HG02852 (cell line): ENCODE results near the gene S100B.
A peak's percentile ranks its signal among the peaks of the same experiment; 100 is the strongest.

Source experiments
- ATAC-seq: cut with Tn5 transposase; IDR thresholded peaks from one replicate; pipeline ENCODE4 v1.9.1; 2021; ENCODE audit warnings: mild to moderate bottlenecking, moderate library complexity; ENCODE audit not compliant: unreplicated experiment

S100B gene

DNA sequence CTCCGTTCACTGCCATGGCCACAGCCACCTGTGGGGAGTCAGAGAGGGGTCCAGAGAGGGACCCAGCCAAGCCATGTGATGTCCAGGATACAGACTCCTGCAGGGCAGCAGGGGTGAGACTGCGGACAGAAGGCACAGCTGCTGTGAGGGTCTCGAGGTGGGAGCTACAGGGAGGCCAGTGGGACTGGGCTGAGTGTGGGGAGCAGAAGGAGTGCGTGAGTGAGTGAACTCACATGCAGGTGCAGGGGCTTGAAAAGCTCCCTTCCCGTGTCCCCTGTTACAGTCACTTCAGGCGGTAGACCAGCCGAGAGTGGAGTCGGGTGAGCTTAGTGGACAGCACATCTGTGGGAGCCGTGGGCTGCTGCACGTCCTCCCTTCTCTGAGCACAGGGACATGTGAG, 42.4 kb downstream of the S100B start:
- no peak for ATAC-seq

DNA sequence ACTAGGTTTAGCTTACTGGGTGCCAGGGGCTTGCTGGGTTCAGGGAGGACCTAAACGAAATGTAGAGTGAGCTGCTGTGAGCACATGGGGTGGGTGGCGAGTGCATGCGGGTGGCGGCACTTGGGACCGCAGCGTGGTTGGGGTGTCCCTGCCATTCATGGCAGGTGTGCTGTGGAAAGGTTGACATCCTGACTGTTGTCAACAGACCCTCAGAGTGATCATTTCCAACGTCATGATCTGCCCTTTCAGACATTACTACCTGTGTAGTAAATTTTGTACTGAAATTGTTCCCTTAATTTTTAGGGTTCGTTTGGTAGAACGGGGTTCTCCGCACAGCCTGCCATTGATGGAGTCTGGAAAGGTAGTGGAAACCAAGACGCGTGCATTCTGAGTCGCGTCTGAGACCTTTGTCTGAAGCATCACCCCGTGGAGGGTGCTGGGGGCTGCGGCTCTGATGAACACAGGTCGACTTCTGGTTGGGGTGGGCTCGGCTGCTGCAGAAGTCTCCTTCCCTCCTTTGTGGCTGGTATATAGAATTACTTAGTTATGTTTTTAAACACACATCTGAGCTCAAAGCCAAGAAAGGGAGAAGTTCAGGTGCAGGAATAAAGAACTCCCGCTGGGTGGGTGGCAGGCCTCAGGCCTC, 43.3 kb downstream of the S100B start:
- ATAC-seq = no peak

DNA sequence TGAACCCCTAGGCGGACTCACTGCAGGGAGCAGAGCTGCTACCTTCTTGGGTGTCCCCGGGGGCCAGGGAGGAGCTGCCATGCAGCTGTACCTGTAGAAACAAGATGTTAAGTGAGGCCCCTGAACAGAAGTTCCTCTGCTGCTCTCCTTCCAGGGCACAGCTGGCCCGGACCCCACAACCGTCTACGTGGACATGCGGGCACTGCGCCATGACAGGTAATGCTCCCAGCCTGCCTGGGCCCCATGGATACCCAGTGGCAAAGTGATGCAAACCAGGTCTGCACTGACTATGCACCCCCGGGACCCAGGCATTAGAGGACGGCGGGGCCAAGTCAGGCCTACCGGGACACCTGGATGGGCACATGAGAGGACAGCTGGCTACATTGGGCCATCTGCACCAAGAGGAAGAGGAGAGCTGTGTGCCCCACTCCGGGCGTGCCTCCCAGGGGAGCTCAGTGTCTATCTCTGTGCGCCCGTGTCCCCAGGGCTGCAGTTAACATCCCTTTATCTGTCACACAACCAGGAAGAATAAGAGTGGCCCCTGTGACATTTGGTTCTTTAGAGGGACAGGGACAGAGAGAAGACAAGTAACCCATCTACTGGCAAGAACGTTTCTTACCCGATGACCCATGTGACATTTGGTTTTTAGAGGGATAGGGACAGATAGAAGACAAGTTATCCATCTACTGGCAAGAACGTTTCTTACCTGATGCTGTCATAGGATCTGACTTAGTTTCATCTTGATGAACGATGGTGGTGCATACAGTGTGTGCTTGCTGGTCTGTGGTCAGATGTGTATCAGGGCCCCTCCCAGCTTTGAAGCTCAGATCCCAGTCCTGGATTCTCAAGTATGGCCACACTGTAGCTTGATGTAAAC, 44.1 kb downstream of the S100B start:
- no peak for ATAC-seq

DNA sequence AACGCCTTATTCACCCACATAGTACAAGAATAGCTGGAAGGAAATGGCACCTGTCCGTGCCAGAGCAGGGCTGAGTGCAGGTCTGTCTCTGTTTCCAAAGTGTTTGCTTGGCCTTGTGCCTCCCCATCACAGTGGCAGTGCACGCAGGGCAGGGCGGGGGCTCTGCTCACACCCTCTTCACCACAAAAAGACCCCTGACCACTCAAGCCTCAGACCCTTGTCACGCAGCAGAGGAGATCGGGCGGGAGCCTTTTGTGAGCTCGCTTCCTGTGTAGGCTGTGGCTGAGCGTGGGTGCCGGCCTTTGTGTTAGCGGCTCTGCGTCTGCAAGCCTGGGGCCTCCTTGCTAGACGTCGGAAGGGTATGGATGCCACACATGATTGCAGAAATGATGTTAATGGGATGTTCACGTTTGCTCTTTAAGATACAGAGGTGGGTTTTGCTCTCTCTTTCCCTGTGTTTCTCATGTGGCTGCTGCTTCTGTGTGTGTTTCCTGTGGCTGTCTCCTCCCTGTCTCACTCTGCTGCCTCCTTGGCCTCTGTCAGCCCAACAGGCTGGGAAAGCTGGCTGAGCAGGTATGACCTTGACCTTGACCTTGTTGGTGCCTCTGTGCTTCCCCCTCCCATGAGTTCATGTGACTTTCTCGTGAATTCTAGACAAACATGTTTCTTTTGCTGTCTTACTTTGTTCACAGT, 45.4 kb downstream of the S100B start:
- ATAC-seq = peak; percentile 75

DNA sequence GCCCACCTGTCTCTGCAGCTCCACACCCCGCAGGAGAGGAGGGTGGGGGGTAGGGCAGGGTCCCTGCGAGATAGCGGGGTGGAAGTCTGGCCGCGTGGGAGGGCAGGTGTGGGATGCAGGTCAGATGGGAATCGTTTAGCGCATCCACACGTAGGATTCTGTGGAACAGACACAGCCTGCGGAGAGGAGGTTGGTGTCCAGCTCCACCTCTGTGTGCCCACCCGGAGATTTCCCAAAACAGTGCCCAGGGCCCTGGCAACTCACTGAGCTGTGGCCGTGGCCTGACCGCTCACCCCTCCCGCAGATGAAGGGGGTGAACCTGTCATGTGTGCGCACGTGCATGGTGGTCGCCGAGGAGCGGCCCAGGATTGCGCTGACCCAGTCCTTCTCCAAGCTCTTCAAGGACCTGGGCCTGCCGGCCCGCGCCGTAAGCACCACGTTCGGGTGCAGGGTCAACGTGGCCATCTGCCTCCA, 46.9 kb downstream of the S100B start:
- ATAC-seq = no peak

DNA sequence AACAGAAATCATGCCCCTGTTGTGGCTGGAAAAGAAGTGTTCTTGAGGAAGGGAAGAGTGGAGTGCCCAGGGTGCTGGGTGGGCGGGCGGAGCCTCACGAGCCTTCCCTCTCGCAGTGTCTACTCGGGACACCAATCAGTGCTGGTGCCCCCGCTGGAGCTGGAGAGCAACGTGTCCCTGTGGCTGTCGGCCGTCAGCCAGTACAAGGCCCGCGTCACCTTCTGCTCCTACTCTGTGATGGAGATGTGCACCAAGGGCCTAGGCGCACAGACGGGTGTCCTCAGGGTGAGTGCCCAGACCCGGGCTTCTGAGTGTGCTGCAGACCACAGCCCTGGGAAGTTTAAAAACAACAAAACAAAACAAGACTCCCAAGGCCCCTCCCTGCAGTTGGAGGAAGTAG, 47.4 kb downstream of the S100B start:
- ATAC-seq = no peak

DNA sequence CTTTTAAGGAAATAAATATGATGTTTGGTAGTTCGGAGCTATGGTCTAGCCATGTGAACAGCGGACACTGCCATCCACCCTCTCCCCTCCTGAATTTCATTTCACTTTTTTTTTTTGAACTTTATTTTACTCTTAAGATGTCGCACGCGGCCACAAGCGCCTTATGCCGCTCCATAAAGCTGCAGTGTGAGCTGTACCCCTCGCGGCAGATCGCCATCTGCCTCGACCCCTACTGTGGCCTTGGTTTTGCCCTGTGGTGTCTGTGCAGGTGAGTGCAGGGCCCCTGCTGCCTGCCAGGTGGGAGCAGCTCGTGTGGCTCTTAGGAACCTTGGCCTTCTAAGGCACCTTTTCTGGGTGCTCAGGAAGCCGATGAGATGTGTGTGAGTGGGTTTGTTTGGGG, 48.1 kb downstream of the S100B start:
- ATAC-seq = no peak

DNA sequence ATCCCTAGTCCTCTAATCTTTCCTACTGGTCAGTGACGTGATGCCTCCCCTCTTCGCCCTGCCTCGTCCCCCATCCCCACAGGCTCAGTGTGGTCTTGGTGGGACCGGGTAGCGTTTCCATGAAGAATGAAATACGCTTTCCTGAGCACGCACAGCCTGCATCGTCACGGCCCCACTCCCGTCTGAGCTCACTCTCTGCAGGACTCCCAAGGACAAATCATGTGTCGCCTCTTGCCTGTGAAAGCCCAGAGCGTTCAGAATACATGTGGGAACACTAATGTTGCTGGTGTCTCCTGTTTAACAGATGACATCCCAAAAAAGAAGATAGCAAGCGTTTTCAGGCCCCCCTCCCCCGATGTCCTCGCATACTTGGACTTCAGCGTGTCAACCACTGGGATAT, 49.2 kb downstream of the S100B start:
- no peak for ATAC-seq

DNA sequence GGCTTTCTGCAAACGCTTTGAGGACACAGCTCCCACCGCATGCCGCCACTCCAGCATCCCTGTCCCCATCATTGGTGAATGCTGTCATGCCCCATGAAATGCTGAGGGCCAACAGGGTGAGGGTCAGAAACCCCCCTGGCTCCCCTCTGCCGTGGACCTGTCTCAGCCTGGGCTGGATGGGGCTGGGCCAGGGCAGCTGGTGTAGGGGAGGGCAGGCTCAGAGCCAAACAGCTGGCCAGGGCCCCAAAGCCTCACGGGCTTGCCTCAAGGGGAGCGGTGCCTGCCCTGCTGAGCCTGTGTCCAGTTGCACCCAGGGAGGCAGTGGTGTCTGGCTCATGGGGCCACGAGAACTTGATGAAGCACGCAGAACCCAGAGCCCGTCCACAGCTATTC, 49.7 kb downstream of the S100B start:
- ATAC-seq = no peak

DNA sequence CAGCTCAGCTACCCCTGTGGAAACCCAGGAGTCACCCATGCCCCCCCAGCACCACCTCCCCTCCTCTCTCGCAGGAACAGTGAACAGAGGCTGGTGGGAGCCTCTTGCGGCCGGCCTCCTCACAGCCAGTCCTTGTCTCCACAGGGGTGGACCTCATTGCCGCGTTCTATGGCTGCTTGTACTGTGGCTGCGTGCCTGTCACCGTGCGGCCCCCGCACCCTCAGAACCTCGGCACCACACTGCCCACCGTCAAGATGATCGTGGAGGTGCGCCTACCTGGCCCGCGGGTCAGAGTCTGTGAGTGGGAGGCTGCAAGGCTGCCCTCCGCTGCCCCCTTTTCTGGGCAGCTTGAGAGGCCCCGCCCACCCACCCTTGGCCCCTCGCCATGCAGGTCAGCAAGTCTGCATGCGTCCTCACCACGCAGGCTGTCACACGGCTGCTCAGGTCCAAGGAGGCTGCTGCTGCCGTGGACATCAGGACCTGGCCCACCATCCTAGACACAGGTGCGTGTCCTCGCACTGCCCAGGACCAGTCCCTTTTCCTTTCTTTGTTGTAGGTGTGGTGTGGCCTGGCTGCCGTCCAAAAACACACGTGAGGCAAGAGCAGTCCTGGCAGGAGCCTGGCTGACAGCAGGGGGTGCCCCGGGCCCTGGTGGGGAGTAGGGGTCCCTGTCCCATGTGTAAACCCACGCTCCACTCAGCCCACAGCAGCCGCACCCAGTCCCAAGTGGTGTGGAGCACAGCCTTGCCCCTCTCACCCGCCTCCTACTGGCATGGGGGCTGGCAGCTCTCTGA, 50.3 kb downstream of the S100B start:
- ATAC-seq = no peak

DNA sequence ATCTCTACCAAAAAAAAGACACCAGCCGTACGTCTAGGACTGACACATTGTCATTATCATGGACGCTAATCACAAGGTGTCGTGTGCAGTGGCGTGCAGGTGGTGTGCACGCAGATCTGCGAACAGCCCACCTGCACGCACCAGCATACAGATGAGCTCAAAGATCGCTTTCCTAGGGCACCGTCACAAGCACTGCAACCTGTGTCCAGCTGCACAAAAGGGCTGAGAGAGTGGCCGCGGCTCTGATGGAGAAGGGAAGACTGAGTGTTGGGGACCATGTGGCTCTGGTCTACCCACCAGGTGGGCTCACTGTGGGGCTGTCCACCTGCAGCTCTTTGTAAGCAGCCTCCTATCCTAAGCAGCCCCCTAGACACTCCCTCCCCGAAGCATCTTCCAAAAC, 50.9 kb downstream of the S100B start:
- no peak for ATAC-seq

DNA sequence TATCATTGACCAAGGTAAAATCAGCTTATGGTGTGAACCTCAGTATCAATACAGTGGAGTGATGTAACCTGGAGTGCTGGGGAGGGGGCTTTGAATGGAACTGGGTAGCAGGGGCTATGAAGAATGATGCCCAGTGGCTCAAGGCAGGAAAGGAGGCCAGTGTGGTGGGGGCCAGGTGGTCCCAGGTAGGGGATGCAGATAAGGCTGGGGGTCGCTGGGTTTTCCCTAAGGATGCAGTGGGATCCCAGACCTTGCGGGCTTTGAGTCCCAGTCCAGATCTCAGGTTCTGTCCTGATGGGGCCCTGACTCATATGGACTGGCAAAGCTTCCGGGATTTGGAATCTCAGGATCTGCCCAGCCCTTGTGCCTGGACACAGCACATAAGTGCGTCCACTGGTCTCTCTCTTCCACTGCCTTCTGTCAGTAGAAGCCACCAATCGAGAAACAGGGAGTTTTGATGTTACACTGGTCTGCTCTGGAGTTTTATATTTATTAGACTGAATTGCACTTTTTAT, 52.0 kb downstream of the S100B start:
- ATAC-seq = no peak

DNA sequence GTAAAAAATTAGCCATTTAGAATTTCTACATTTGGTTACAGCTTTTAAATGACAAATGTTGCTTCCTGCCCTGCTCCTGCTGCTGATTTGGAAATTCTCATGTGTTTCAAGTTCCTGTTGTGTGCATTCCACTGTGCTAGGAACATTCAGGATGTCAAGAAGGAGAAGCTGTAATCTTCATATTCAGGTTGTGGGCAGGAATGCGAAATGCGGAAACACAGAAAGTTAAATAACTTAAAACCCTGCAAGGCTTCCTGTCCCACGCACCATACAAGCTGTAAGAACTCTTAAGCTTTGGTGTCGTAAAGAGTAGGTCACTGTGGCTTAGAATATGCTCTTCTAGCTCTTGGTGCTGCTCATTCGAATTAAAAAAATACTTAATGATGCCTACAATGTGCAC, 52.6 kb downstream of the S100B start:
- no peak for ATAC-seq

DNA sequence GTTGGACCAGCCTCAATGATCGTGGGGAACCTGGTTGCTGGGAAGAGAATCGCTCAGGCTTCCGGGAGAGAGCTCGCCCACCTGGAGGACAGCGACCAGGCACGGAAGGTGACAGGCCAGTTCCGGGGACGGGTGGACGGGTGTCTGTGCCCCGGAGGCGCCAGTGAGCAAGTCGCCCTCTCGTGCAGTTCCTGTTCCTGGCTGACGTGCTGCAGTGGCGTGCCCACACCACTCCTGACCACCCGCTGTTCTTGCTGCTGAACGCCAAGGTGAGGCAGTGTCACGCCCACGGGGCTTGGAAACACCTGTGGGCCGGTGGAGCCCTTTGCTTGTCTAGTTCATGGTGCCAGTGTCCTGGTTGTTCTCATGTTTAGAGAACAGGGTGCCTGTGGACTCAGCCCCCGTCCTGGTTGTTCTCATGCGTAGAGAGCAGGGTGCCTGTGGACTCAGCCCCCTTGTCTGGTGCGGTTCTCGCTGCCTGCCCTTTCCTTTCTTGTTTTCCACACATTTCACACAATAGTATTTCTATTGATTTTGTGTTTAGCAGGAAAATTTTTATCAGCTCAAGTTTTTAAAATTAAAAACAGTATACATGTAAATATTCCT, 53.1 kb downstream of the S100B start:
- ATAC-seq = no peak

DNA sequence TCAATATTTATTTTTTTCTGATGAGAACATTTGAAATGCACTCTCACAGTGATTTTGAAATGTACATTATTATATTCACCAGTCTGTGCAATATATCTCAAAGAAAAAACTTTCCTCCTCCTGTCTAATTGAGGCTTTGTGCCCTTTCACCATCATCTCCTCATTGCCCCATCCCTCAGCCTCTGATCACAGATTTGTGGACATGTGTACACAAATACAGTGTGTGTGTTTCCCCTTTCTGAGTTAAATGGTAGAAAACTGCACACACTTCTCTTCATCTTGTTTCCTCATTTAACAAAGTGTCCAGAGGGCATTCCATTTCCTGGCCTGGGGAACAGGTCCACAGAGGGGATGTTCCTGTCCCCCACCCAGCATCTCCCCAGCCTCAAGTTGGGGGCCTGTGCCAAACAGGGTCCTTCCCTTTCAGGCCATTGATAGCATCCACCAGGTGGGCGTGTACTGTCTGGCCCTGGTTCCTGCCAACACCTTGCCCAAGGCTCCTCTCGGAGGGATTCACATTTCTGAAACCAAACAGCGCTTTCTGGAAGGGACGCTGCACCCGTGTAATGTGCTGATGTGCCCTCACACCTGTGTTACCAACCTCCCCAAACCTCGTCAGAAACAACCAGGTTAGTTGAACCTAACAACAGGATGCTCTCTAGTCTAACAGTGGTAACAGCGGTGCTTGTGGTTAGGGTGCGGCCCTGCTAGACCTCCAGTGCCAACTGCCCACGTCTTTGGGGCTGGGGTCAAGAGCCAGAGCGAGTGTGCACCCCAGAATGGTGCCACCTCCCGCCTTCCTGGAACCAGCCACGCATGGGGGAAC, 54.6 kb downstream of the S100B start:
- no peak for ATAC-seq

DNA sequence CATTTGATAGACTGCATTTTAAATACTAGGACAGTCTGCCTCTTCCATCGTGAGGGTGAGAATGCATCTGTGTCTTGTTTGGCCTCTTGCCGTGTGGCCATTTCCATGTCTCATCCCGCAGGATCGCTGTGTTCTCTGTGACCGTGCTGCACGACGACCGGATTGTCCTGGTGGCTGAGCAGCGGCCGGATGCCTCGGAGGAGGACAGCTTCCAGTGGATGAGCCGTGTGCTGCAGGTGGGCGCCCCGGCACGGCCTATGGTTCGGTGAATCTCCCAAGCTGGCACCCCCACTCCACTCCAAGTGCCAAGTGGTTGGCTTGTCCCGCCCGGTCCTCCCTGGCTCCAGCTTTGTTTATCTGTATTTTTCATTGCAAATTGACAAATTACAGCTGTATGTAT, 55.2 kb downstream of the S100B start:
- ATAC-seq = no peak
